K562 (cell line): Measurements from ENCODE around the gene OR2AT4. TPM values are rescaled to one million over a fixed set of nuclear protein-coding genes. Genes with fewer than 3 reads are reported as not detected.
A peak's percentile ranks its signal among the peaks of the same experiment; 100 is the strongest.

Experiments used
- ATF7 ChIP-seq: fragments of 450-650 bp; IDR thresholded peaks from 2 replicates; pipeline ENCODE4 v1.7.1; 2014; ENCODE audit warnings: mild to moderate bottlenecking, moderate library complexity
- C11orf30 ChIP-seq: fragments of 450-650 bp; IDR thresholded peaks from 2 replicates; pipeline ENCODE4 v1.6.1; 2016; ENCODE audit warnings: low read depth, mild to moderate bottlenecking
- CHD2 ChIP-seq: IDR thresholded peaks from 2 replicates; pipeline ENCODE4 v1.6.1; 2011; ENCODE audit warnings: low read depth, low read length
- CHD4 ChIP-seq: fragments of 200-600 bp; sonication (generic); IDR thresholded peaks from 3 replicates; pipeline ENCODE4 v1.6.1; 2012; ENCODE audit warnings: low read depth, mild to moderate bottlenecking, mixed read lengths, low read length, inconsistent platforms; ENCODE audit not compliant: insufficient read depth, insufficient replicate concordance, poor library complexity, severe bottlenecking
- DMBX1 ChIP-seq: fragments of 250-450 bp; sonication (Bioruptor Pico); IDR thresholded peaks from 2 replicates; pipeline ENCODE4 v1.8.0; 2022; ENCODE audit warnings: inconsistent platforms, mild to moderate bottlenecking, moderate library complexity, borderline replicate concordance
- GATAD2A ChIP-seq: fragments of 450-650 bp; IDR thresholded peaks from 2 replicates; pipeline ENCODE4 v1.6.1; 2017
- HDAC2 ChIP-seq: fragments of 450-650 bp; IDR thresholded peaks from 2 replicates; pipeline ENCODE4 v1.6.1; 2016; ENCODE audit warnings: mild to moderate bottlenecking
- HDAC3 ChIP-seq: fragments of 450-650 bp; IDR thresholded peaks from 2 replicates; pipeline ENCODE4 v1.6.1; 2018; ENCODE audit warnings: borderline replicate concordance, mild to moderate bottlenecking, moderate library complexity; ENCODE audit not compliant: partially characterized antibody
- MAZ ChIP-seq, 2 experiments: fragments of 450-650 bp in 1 of 2; sonication (generic) in 1 of 2; formaldehyde crosslinking; IDR thresholded peaks in 1 of 2; conservative IDR thresholded peaks in 1 of 2; 2 replicates each; pipeline versions ENCODE4 v1.4.0 to v1.5.0; 2020; ENCODE audit warnings: mild to moderate bottlenecking in 1 of 2, missing genetic modification reagents in 1 of 2
- MECOM ChIP-seq: fragments of 250-450 bp; sonication (Bioruptor Pico); IDR thresholded peaks from 2 replicates; pipeline ENCODE4 v1.8.0; 2022; ENCODE audit warnings: inconsistent platforms
- MTA2 ChIP-seq: fragments of 450-650 bp; IDR thresholded peaks from 2 replicates; pipeline ENCODE4 v1.6.1; 2016; ENCODE audit warnings: low read depth
- MYC ChIP-seq, 2 experiments: fragments of 250-450 bp in 1 of 2; sonication (Bioruptor Pico) in 1 of 2; IDR thresholded peaks; 2 replicates each; pipeline versions ENCODE4 v1.5.1 to v1.6.1; 2012 to 2021; ENCODE audit warnings: low read depth in 2 of 2, borderline replicate concordance in 1 of 2, improper control_type of control experiment in 1 of 2, low read length in 1 of 2, mild to moderate bottlenecking in 1 of 2, moderate library complexity in 1 of 2
- MYNN ChIP-seq, 2 experiments: sonication (generic); formaldehyde crosslinking in 1 of 2; IDR thresholded peaks; 2 replicates each; pipeline versions ENCODE4 v1.5.0 to v1.6.1; 2016 to 2020; ENCODE audit warnings: antibody characterized with exemption in 1 of 2, missing genetic modification reagents in 1 of 2
- NFE2L1 ChIP-seq: fragments of 450-650 bp; IDR thresholded peaks from 2 replicates; pipeline ENCODE4 v1.6.1; 2016; ENCODE audit warnings: missing genetic modification characterization, low read depth, mild to moderate bottlenecking, missing compliant biosample characterization, moderate library complexity, borderline replicate concordance
- NFRKB ChIP-seq: fragments of 450-650 bp; IDR thresholded peaks from 2 replicates; pipeline ENCODE4 v1.6.1; 2016; ENCODE audit warnings: low read depth
- POLR2B ChIP-seq: fragments of 450-650 bp; IDR thresholded peaks from 2 replicates; pipeline ENCODE4 v1.6.1; 2018; ENCODE audit warnings: low read depth; ENCODE audit not compliant: partially characterized antibody
- POLR2H ChIP-seq: IDR thresholded peaks from 2 replicates; pipeline ENCODE4 v1.6.1; 2016; ENCODE audit warnings: missing genetic modification characterization, low read depth, mild to moderate bottlenecking, control low read depth, missing compliant biosample characterization, moderate library complexity
- RBBP5 ChIP-seq: fragments of 200-600 bp; sonication (generic); IDR thresholded peaks from 2 replicates; pipeline ENCODE4 v1.6.1; 2012; ENCODE audit warnings: borderline replicate concordance, mild to moderate bottlenecking, low read length, control low read depth, inconsistent platforms; ENCODE audit not compliant: insufficient read depth, poor library complexity, severe bottlenecking
- RBM17 ChIP-seq: fragments of 200-400 bp; formaldehyde crosslinking; IDR thresholded peaks from 2 replicates; pipeline ENCODE4 v1.6.1; 2017; ENCODE audit warnings: low read depth, mild to moderate bottlenecking, low read length, borderline replicate concordance
- RUNX1 ChIP-seq: sonication (generic); IDR thresholded peaks from 2 replicates; pipeline ENCODE4 v1.6.1; 2016; ENCODE audit warnings: antibody characterized with exemption, low read depth
- SAP30 ChIP-seq: fragments of 200-600 bp; sonication (generic); IDR thresholded peaks from 2 replicates; pipeline ENCODE4 v1.6.1; 2012; ENCODE audit warnings: borderline replicate concordance, low read depth, mild to moderate bottlenecking, moderate library complexity, low read length, control low read depth, inconsistent platforms; ENCODE audit not compliant: insufficient read depth, poor library complexity, severe bottlenecking
- SMAD4 ChIP-seq: fragments of 250-450 bp; sonication (Bioruptor Pico); conservative IDR thresholded peaks from 2 replicates; pipeline ENCODE4 v1.8.0; 2021; ENCODE audit warnings: inconsistent platforms, mild to moderate bottlenecking, moderate library complexity
- SOX6 ChIP-seq: fragments of 450-650 bp; IDR thresholded peaks from 2 replicates; pipeline ENCODE4 v1.6.1; 2014; ENCODE audit warnings: mild to moderate bottlenecking
- ZNF395 ChIP-seq: fragments of 200-800 bp; sonication (Bioruptor generic); IDR thresholded peaks from 2 replicates; pipeline ENCODE4 v1.6.1; 2017; ENCODE audit warnings: missing genetic modification characterization, missing compliant biosample characterization
- ZNF449 ChIP-seq: fragments of 250-450 bp; sonication (Bioruptor Pico); IDR thresholded peaks from 2 replicates; pipeline ENCODE4 v1.8.0; 2022; ENCODE audit warnings: moderate library complexity, mild to moderate bottlenecking, inconsistent platforms
- ZNF507 ChIP-seq: conservative IDR thresholded peaks from 2 replicates; pipeline ENCODE4 v1.6.1; 2017; ENCODE audit warnings: missing genetic modification characterization, missing compliant biosample characterization
- ZNF668 ChIP-seq: fragments of 250-450 bp; sonication (Bioruptor Pico); IDR thresholded peaks from 2 replicates; pipeline ENCODE4 v1.8.0; 2022; ENCODE audit warnings: mild to moderate bottlenecking, inconsistent platforms
- polyA plus RNA-seq, 8 experiments: library from polyadenylated mRNA; depleted of rRNA in 4 of 8; stranded (reverse) in 5 of 8; unstranded in 3 of 8; fragments of >200 nt; fragmentation: Nextera tagmentation in 2 of 8; fragmentation: Illumina TruSeq in 1 of 8; extraction: Ambion mirVana in 2 of 8; extraction: Trizol in 1 of 8; gene quantifications; 2 replicates each; pipeline versions ENCODE4 v1.2.1 to v1.2.3, GENCODE V29; 2011 to 2014; ENCODE audit warnings: inconsistent platforms in 1 of 8, missing spikeins in 1 of 8
- total RNA-seq, 7 experiments: library from RNA; depleted of rRNA in 6 of 7; stranded (reverse); fragments of >200 nt in 6 of 7; fragmentation: Illumina TruSeq in 2 of 7; extraction: Trizol in 2 of 7; gene quantifications; 2 replicates each; pipeline versions ENCODE4 v1.2.1 to v1.2.3, GENCODE V29; 2011 to 2021; ENCODE audit warnings: low replicate concordance in 1 of 7

Gene OR2AT4
- total and polyA plus RNA-seq, 9 of the 15 experiments (the other 6 are each of a cell fraction or from before 2014, with no cell fraction given): 0.86 to 3.1 (median 2.0) TPM

- TF ChIP-seq ZNF395 (CRISPR knock-in tag): peak; percentile 51; the same call in 1 of the 2 replicates
- TF ChIP-seq HDAC3: no peak
- TF ChIP-seq NFRKB: 0 out of 2 replicates have a peak, but pooled peaks have one; percentile 8
- no peak for TF ChIP-seq CHD2
- 0 out of 2 replicates have a peak, but pooled peaks have one; percentile 23 for TF ChIP-seq MTA2
- no peak for TF ChIP-seq POLR2H (tag)
- no peak for TF ChIP-seq MYNN (IDR thresholded peaks at IDR 0.05)
- TF ChIP-seq MYNN (CRISPR knock-in tag; IDR thresholded peaks at IDR 0.05): no peak
- TF ChIP-seq DMBX1: peak; percentile 79; the same call in 1 of the 2 replicates
- 0 out of 2 replicates have a peak, but pooled peaks have one; percentile 38 for TF ChIP-seq ZNF449 (CRISPR knock-in tag)
- TF ChIP-seq SOX6: peak; percentile 57
- TF ChIP-seq GATAD2A: 0 out of 2 replicates have a peak, but pooled peaks have one; percentile 53
- TF ChIP-seq MECOM (CRISPR knock-in tag): peak; percentile 73
- TF ChIP-seq ATF7: peak; percentile 53; the same call in 1 of the 2 replicates
- TF ChIP-seq ZNF668: no peak
- TF ChIP-seq RBBP5: peak; percentile 31
- TF ChIP-seq NFE2L1 (tag): peak; percentile 84
- peak; percentile 52 for TF ChIP-seq POLR2B
- no peak for TF ChIP-seq CHD4
- no peak for TF ChIP-seq SAP30
- no peak for TF ChIP-seq ZNF507 (tag)
- peak; percentile 76 for TF ChIP-seq MYC (IDR thresholded peaks at IDR 0.05; ENCODE audit: low read depth, low read length)
- TF ChIP-seq MYC (CRISPR knock-in tag; IDR thresholded peaks at IDR 0.05; ENCODE audit: borderline replicate concordance, low read depth): no peak
- peak; percentile 74 for TF ChIP-seq SMAD4 (CRISPR knock-in tag)
- peak; percentile 74 for TF ChIP-seq HDAC2
- TF ChIP-seq RUNX1: no peak
- TF ChIP-seq MAZ (CRISPR knock-in tag; conservative IDR thresholded peaks at IDR 0.05 in 1 of 2, IDR thresholded peaks at IDR 0.05 in 1 of 2): 0 out of 4 replicates have a peak, but pooled peaks of 1 of the 2 experiments have one; percentile 38
- no peak for TF ChIP-seq RBM17
- TF ChIP-seq C11orf30: peak; percentile 94
These were observed 3.6 kb upstream of the OR2AT4 start (continued) for GRCh38 chr11:75100314-75100713.
